GM19468 (cell line): ENCODE data around the gene NUP214.
"Not testable (repeated sequence)": the region's sequence is repeated elsewhere in the genome, so short reads cannot be mapped to it uniquely, and the experiment has no call there.

Experiments used
- ATAC-seq: cut with Tn5 transposase; IDR thresholded peaks from one replicate; pipeline ENCODE4 v1.9.1; 2021; ENCODE audit warnings: mild to moderate bottlenecking, moderate library complexity, moderate number of reproducible peaks; ENCODE audit not compliant: unreplicated experiment; ENCODE audit errors: extremely low read depth

Gene NUP214

GRCh38 chr9:131153595-131153994 lies 28.2 kb downstream of the NUP214 start:
- ATAC-seq, result no peak

- not testable (repeated sequence) for ATAC-seq
These were observed 33.3 kb downstream of the NUP214 start for GRCh38 chr9:131158673-131159072.

GRCh38 chr9:131160416-131161112 lies 35.2 kb downstream of the NUP214 start:
- no peak for ATAC-seq

DNA sequence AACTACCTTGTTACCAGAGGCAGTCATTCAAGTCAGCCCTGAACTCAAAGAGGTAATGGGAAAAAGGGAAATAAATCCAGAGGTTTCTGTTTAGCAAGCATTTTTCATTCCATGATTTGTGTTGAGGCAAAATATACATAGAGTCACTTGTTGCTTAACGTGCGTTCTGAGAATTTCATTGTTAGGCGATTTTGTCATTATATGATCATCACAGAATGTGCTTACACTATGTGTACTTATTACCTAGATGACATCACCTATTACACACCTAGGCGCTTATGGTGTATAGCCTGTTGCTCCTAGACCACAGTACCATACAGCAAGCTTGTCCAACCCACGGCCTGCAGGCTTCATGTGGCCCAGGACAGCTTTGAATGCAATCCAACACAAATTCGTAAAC lies 36.2 kb downstream of the NUP214 start:
- ATAC-seq, result no peak

DNA sequence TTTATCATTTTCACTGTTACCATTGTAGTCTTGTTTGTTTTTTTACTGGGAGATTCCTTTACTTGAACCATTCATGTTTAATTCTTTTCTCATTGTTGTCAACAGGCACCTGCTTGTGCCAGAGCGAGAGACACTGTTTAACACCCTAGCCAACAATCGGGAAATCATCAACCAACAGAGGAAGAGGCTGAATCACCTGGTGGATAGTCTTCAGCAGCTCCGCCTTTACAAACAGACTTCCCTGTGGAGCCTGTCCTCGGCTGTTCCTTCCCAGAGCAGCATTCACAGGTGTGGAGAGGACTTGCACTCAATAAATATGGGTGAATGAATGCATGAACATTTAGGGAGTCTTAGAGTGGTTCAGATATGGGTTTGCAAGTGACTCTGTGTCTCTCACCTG lies 37.5 kb downstream of the NUP214 start:
- no peak for ATAC-seq

DNA sequence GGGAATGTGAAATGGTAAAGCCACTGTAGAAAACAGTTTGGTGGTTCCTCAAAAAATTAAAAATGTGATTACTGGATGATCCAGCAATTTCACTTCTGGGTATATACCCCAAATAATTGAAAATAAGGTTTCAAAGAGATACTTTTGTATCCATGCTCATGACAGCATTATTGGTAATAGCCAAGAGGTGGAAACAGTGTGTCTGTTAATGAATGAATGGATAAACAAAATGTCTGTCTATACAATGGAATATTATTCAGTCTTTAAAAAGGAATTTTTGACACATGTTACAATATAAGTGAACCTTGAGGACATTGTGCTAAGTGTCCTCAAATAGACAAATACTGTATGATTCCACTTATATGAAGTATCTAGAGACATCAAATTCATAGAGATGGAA lies 40.1 kb downstream of the NUP214 start:
- no peak for ATAC-seq

DNA sequence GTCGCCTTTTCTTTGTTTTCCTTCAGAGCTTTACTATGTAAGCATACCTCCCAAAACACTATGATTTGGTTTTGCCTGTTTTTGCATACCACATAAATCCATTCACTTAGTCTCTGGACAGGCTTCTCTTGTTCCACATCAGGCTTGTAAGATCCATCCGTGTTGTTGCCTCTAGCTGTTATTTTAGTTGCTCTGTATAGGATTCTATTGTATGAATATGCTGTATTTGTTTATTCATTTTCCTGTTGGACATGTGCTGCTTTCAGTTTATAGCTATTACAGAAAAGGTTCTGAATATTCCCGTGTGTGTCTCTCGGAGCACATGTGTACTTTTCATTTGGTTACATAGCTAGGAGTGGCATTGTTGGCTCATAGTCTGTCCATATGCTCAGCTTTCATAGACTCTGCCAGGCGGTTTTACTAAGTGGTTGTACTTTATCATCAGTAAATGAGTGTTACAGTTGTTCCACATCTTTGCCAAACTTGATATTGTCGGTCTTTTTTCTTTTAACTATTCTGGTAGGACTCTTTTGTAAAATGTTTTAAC lies 41.8 kb downstream of the NUP214 start:
- no peak for ATAC-seq

DNA sequence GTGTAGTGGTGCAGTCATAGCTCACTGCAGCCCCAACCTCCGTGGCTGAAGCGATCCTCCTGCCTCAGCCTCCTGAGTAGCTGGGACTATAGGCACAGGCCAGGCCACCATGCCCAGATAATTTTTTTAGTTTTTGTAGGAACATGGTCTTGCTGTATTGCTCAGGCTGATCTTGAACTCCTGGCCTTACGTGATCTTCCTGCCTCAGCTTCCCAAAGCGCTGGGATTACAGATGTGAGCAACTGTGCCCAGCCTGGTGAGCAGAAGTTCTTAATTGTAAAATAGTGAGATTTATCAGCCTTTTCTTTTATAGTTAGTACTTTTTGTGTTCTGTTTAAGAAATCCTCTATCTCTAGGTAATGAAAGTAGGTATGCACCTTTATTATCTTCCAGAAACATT lies 42.5 kb downstream of the NUP214 start:
- ATAC-seq, result no peak

- no peak for ATAC-seq
These were observed 44.3 kb downstream of the NUP214 start for GRCh38 chr9:131169563-131170240.

DNA sequence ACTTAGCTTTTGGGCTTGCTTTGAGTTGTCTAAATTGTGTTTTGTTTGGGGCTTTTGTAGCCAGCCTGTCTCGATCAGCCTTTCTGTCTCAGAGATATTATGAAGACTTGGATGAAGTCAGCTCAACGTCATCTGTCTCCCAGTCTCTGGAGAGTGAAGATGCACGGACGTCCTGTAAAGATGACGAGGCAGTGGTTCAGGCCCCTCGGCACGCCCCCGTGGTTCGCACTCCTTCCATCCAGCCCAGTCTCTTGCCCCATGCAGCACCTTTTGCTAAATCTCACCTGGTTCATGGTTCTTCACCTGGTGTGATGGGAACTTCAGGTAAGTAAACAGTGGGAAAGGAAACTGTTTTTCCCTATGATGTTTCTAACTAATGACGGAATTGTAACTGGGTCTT lies 48.6 kb downstream of the NUP214 start:
- no peak for ATAC-seq

GRCh38 chr9:131174681-131175239 lies 49.4 kb downstream of the NUP214 start:
- no peak for ATAC-seq

DNA sequence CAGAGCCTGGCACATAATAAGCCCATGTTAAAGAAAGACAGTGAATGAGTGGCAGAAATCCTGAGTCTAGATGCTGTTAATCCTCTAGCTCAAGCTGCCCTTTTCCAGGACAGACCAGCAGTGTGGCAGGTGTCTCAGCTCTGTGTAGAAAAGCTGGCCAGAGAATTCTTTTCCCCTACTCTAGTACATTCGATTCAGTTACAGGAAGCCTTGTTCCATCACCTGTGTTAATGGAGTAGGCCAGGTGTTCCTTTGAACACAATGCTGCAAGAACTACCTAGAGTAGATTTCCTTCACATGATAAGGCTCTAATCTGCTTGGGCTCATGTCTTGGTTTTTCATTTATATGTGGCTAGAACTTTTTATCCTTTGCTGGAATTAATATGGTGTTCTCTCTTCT lies 52.5 kb downstream of the NUP214 start:
- ATAC-seq, result no peak

- ATAC-seq, result peak; percentile 41
These were observed 53.0 kb downstream of the NUP214 start for GRCh38 chr9:131178382-131178781.

- ATAC-seq, result no peak
These were observed 53.5 kb downstream of the NUP214 start for GRCh38 chr9:131178926-131179325.

- ATAC-seq, result no peak
These were observed 54.3 kb downstream of the NUP214 start for GRCh38 chr9:131179561-131180219.

DNA sequence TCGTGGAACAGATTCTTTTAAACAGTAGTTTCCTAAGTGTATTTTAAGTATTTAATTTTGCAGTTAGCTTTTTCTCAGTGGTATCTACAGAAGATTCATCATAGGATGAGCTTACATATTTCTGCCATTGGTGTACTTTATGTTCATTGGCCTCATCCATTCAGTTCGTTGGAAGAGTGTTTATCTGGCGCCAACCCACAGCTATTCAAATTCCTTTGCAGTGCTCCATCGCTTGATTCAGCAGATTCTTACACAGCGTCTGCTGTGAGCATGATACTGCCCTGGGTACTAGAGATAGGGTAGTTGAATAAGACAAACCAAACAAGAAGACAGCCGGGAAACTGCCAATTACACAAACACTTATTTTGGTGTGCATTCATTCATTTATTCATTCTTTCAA lies 55.1 kb downstream of the NUP214 start:
- no peak for ATAC-seq

- no peak for ATAC-seq
These were observed 55.8 kb downstream of the NUP214 start for GRCh38 chr9:131181091-131181681.

DNA sequence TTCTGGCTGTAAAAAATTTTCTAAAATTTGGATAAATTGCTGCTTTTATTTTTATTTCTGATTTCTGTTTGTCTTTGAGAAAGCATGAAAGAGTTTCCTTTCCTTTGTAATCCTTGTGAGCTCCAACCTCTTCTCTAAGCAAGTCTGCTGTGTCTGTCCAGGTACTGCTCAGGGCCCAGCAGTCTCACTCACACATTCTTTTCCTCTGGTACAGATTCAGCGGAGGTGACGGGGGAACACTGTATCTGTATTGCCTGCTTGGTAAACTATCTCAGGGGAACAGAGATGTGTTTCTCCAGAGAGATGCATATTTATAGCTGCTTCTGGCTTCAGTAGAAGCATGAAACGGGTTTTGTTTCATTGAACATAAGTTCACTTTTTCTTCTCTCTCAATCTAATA lies 60.5 kb downstream of the NUP214 start:
- no peak for ATAC-seq

- no peak for ATAC-seq
These were observed 61.2 kb downstream of the NUP214 start for GRCh38 chr9:131186622-131187021.

DNA sequence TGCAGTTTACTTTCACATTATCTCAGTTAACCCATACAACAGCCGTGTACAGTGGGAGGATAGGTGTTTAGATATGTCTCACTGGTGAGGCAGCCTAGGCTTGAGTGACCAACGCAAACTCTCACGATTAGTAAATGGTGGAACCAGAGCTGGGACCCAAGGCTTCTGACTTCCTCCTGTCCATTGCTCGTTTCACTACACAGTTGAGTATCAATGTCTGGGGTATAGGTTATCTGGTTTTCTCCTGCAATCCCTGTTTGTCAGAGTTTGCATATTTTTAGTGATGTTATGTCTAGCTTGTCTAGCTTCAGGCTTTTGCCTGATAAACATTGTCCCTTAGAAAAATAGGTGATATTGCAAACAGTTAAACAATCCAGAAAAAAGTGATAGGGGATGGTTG lies 62.6 kb downstream of the NUP214 start:
- ATAC-seq, result no peak

- no peak for ATAC-seq
These were observed 63.6 kb downstream of the NUP214 start for GRCh38 chr9:131188976-131189375.
